Lower leg skin (tissue), 4 donors: ENCODE results near the gene CSNK2A3. TPM values are rescaled to one million over a fixed set of nuclear protein-coding genes. Genes with fewer than 3 reads are reported as not detected.

Experiments
- DNase-seq, 2 donors: peaks; one replicate each; pipeline ENCODE4 v3.0.0-alpha.2; 2019; ENCODE audit warnings: low spot score in 2 of 2
- H3K4me3 ChIP-seq: fragments of 200-600 bp; sonication (generic); 2 replicates; pipeline ENCODE4 v1.5.1; 2017; ENCODE audit warnings: mild to moderate bottlenecking, low read depth; ENCODE audit not compliant: poor library complexity, severe bottlenecking
- CTCF ChIP-seq, 3 donors: fragments of 450-650 bp; IDR thresholded peaks; one replicate each; pipeline ENCODE4 v1.5.1; 2016; ENCODE audit warnings: antibody characterized with exemption in 3 of 3, mild to moderate bottlenecking in 3 of 3, moderate library complexity in 2 of 3
- POLR2A ChIP-seq, 2 donors: fragments of 450-650 bp; IDR thresholded peaks; one replicate each; pipeline ENCODE4 v1.6.1; 2016 to 2017; ENCODE audit warnings: antibody characterized with exemption in 2 of 2, mild to moderate bottlenecking in 1 of 2, moderate library complexity in 1 of 2
- WGBS, 2 donors: methylation state at CpG; one replicate each; pipeline ENCODE4 v1.1.5; 2018; 5-methylcytosine and 5-hydroxymethylcytosine counted together
- intact Hi-C: fragments of 100-400 bp; cut with DNase I; formaldehyde crosslinking; loops from one replicate; pipeline ENCODE4 v1.15.0; 2023; ENCODE audit warnings: low total_unique reads
- total RNA-seq, 4 donors: library from RNA; depleted of rRNA; stranded (reverse); fragments of >200 nt; gene quantifications; one replicate each; pipeline ENCODE4 v1.1.0, GENCODE V29; 2016

Gene CSNK2A3
- total RNA-seq, 4 donors from 2014 or later = 0.49 to 3.0 (median 0.84) TPM

- WGBS, 2 donors = 94 to 100% methylated on average over 1 of the region's 1 CpG
- TF ChIP-seq POLR2A (IDR thresholded peaks at IDR 0.05) (no peak), CTCF (IDR thresholded peaks at IDR 0.05) (no peak)
- no peak overlapping the region for H3K4me3 ChIP-seq
- intact Hi-C loops = no loop called here
- no peak for DNase-seq
These were observed 8.0 kb downstream of the CSNK2A3 start for GRCh38 chr11:11345099-11345498.

GRCh38 chr11:11344045-11344444 lies 9.0 kb downstream of the CSNK2A3 start:
- TF ChIP-seq CTCF (IDR thresholded peaks at IDR 0.05) (no peak), POLR2A (IDR thresholded peaks at IDR 0.05) (no peak)
- no peak for DNase-seq
- 73 to 74% methylated on average over 3 of the region's 3 CpGs for WGBS, 2 donors
- intact Hi-C loops = no loop called here
- no peak overlapping the region for H3K4me3 ChIP-seq

DNA sequence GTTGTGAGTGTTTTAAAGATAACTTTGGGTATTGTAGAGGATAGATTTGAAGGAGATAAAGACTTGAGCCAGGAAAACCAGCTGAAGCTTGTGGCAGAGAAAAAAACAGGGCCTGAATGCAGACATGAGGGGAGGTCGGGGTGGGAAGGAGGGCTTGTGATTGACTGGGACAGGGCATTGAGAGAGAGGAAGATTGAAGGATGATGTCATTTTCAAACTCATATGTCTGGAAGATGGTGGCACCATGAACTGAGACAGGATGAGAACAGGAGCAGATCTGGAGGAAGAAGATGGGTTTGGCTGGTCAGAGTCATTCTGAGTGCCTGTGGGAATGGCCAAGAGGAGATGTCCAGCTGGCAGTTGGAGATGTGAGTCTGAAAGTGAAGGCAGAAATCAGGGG lies 14.7 kb downstream of the CSNK2A3 start:
- WGBS, 2 donors = 88 to 91% methylated on average over 1 of the region's 1 CpG
- no peak overlapping the region for H3K4me3 ChIP-seq
- no peak for DNase-seq
- TF ChIP-seq POLR2A (IDR thresholded peaks at IDR 0.05) = no peak
- TF ChIP-seq CTCF (IDR thresholded peaks at IDR 0.05) = no peak
- intact Hi-C loops = no loop called here

- intact Hi-C loops = no loop called here
- no peak for DNase-seq
- WGBS, 2 donors = 83 to 91% methylated on average over 4 of the region's 4 CpGs
- TF ChIP-seq POLR2A (IDR thresholded peaks at IDR 0.05) (no peak), CTCF (IDR thresholded peaks at IDR 0.05) (no peak)
- no peak overlapping the region for H3K4me3 ChIP-seq
These were observed 16.4 kb downstream of the CSNK2A3 start for GRCh38 chr11:11336664-11337063.

- no peak overlapping the region for H3K4me3 ChIP-seq
- no peak for DNase-seq
- intact Hi-C loops = no loop called here
- TF ChIP-seq POLR2A (IDR thresholded peaks at IDR 0.05) (no peak), CTCF (IDR thresholded peaks at IDR 0.05) (no peak)
- 84 to 100% methylated on average over 2 of the region's 2 CpGs for WGBS, 2 donors
These were observed 18.0 kb downstream of the CSNK2A3 start for GRCh38 chr11:11335043-11335442.

DNA sequence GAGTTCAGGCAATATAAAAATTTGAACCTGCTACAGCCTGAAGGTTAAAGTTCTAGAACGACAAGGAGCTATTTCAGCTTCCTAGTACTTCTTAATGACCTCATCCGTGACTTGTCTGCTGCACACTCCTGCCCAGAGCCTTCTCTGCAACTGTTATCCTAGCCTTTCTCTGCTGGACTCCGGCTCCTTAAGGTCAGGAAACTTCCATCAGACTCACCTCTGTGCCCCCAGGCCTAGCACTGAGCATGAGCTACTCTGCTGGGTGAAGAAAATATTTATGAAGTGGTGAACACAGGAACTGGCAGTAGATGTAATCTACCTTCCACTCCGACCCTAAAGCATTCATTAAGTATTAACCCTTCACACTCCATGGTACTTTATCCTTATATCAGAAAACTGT lies 18.4 kb downstream of the CSNK2A3 start:
- TF ChIP-seq POLR2A (IDR thresholded peaks at IDR 0.05) (no peak), CTCF (IDR thresholded peaks at IDR 0.05) (no peak)
- WGBS, 2 donors = 70 to 74% methylated on average over 4 of the region's 4 CpGs
- DNase-seq = no peak
- H3K4me3 ChIP-seq = no peak overlapping the region
- intact Hi-C loops = no loop called here
